Endothelial cell (in vitro differentiated cells): ENCODE data around the gene MUSK. TPM values are rescaled to one million over a fixed set of nuclear protein-coding genes. Genes with fewer than 3 reads are reported as not detected.

Source experiments
- DNase-seq: peaks from one replicate; pipeline ENCODE4 v3.0.0; 2021; ENCODE audit warnings: low spot score
- H3K27ac Mint-ChIP-seq: one replicate; pipeline ENCODE4 v1.8.0; 2021; ENCODE audit warnings: mixed read lengths, inconsistent platforms; ENCODE audit not compliant: unreplicated experiment
- H3K27me3 Mint-ChIP-seq: one replicate; pipeline ENCODE4 v1.8.0; 2021; ENCODE audit warnings: mild to moderate bottlenecking, moderate library complexity, mixed read lengths, inconsistent platforms; ENCODE audit not compliant: unreplicated experiment
- H3K36me3 Mint-ChIP-seq: one replicate; pipeline ENCODE4 v1.8.0; 2021; ENCODE audit warnings: mild to moderate bottlenecking, low read depth, mixed read lengths, inconsistent platforms; ENCODE audit not compliant: unreplicated experiment
- H3K4me1 Mint-ChIP-seq: one replicate; pipeline ENCODE4 v1.8.0; 2021; ENCODE audit warnings: mild to moderate bottlenecking, mixed read lengths, inconsistent platforms; ENCODE audit not compliant: unreplicated experiment
- H3K4me3 Mint-ChIP-seq: one replicate; pipeline ENCODE4 v1.8.0; 2021; ENCODE audit warnings: mild to moderate bottlenecking, mixed read lengths, inconsistent platforms; ENCODE audit not compliant: unreplicated experiment
- H3K9me3 Mint-ChIP-seq: one replicate; pipeline ENCODE4 v1.8.0; 2021; ENCODE audit warnings: mixed read lengths, inconsistent platforms; ENCODE audit not compliant: unreplicated experiment
- CTCF ChIP-seq: fragments of 200-600 bp; sonication (generic); IDR thresholded peaks from one replicate; pipeline ENCODE4 v1.5.0; 2021; ENCODE audit warnings: antibody characterized with exemption; ENCODE audit not compliant: unreplicated experiment
- long read RNA-seq: library from polyadenylated mRNA; unstranded; transcript quantifications from one replicate; pipeline ENCODE4 v2.0.0, GENCODE V29; 2020; ENCODE audit not compliant: unreplicated experiment
- total RNA-seq: library from RNA; stranded (reverse); fragmentation: NEBNext Ultra II Directional; extraction: Animal tissue kit (Norgen Biotek cat#: 25700); gene quantifications from one replicate; pipeline ENCODE4 v1.2.1, GENCODE V29; 2021; ENCODE audit not compliant: unreplicated experiment

The MUSK gene
- not detected for total RNA-seq
- long read RNA-seq = 0 reads

GRCh38 chr9:110668570-110669167 lies at the start of gene MUSK:
TSS of gene MUSK (plus strand) at chr9:110668791. CDS start at chr9:110668905, 114 bp downstream.
- Mint-ChIP-seq H3K27ac (no peak within 1 kb of the TSS), H3K4me3 (no peak within 1 kb of the TSS), H3K36me3 (no peaks in the 10 kb centered on the region), H3K4me1 (no peaks in the 10 kb centered on the region), H3K27me3 (no peaks in the 10 kb centered on the region), H3K9me3 (no peaks in the 10 kb centered on the region)
- DNase-seq = no peak
- TF ChIP-seq CTCF = no peak

GRCh38 chr9:110619831-110620230 lies 48.8 kb upstream of the MUSK start:
- Mint-ChIP-seq H3K36me3 (no peaks in the 10 kb centered on the region), H3K27me3 (no peaks in the 10 kb centered on the region), H3K4me1 (no peaks in the 10 kb centered on the region), H3K27ac (no peak overlapping the region), H3K4me3 (no peak overlapping the region), H3K9me3 (no peaks in the 10 kb centered on the region)
- no peak for TF ChIP-seq CTCF
- no peak for DNase-seq

- no peak for TF ChIP-seq CTCF
- H3K4me1 Mint-ChIP-seq = no peaks in the 10 kb centered on the region
- H3K36me3 Mint-ChIP-seq = no peaks in the 10 kb centered on the region
- no peaks in the 10 kb centered on the region for H3K27me3 Mint-ChIP-seq
- H3K9me3 Mint-ChIP-seq = no peaks in the 10 kb centered on the region
- no peak overlapping the region for H3K27ac Mint-ChIP-seq
- no peak overlapping the region for H3K4me3 Mint-ChIP-seq
- no peak for DNase-seq
Measured at GRCh38 chr9:110620726-110621125, 47.9 kb upstream of the MUSK start.

- Mint-ChIP-seq H3K27ac (no peak overlapping the region), H3K4me3 (no peak overlapping the region), H3K9me3 (no peaks in the 10 kb centered on the region), H3K4me1 (no peaks in the 10 kb centered on the region), H3K27me3 (no peaks in the 10 kb centered on the region), H3K36me3 (no peaks in the 10 kb centered on the region)
- TF ChIP-seq CTCF = no peak
- DNase-seq = no peak
Measured at GRCh38 chr9:110622368-110622767, 46.2 kb upstream of the MUSK start.

- peak; percentile 54 for DNase-seq
- no peaks in the 10 kb centered on the region for H3K9me3 Mint-ChIP-seq
- H3K4me3 Mint-ChIP-seq = no peak overlapping the region
- no peak overlapping the region for H3K27ac Mint-ChIP-seq
- no peaks in the 10 kb centered on the region for H3K27me3 Mint-ChIP-seq
- no peaks in the 10 kb centered on the region for H3K4me1 Mint-ChIP-seq
- peak; percentile 81 for TF ChIP-seq CTCF
- no peaks in the 10 kb centered on the region for H3K36me3 Mint-ChIP-seq
Measured at GRCh38 chr9:110623462-110624025, 45.0 kb upstream of the MUSK start.
